Kidney tubule cell (primary cell): ENCODE data around the gene PRB3.

Source experiments
- DNase-seq: peaks from one replicate; pipeline ENCODE4 v3.0.0-alpha.2; 2018; ENCODE audit warnings: low spot score

PRB3 gene

DNA sequence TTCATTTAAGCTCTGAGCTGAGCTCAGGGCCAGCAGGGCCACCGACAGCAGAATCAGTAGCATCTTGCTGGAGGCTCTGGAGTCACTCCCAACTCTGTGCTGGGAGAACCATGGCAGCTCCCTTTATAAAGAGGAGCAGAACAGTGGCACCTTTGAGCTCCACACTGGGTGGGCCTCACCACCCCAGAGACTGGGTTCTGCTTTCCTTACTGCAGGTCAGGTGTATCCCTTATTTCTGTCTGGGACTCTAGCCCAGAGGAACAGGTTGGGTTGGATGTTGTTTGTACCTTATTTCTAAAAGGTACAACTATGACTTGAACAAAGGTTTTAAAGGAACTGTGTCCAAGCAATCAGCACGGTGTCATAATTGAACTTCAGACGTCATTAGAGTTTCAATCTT, at the start of gene PRB3:
Gene PRB3 (minus strand): TSS at position 101 of the 400 bp plus-strand sequence. CDS start 38 bp downstream, at position 63.
- DNase-seq = no peak

DNA sequence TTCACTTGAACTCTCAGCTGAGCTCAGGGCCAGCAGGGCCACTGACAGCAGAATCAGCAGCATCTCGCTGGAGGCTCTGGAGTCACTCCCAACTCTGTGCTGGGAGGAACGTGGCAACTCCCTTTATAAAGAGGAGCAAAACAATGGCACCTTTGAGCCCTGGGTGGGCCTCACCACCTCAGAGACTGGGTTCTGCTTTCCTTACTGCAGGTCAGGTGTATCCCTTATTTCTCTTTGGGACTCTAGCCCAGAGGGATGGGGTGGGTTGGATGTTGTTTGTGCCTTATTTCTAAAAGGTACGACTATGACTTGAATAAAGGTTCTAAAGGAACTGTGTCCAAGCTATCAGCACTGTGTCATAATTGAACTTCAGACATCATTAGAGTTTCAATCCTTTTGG, 40.8 kb upstream of the PRB3 start, which contains the start of gene PRB4:
Gene PRB4 (minus strand): TSS at position 101 of the 400 bp plus-strand sequence. CDS start 38 bp downstream, at position 63.
- no peak for DNase-seq

DNA sequence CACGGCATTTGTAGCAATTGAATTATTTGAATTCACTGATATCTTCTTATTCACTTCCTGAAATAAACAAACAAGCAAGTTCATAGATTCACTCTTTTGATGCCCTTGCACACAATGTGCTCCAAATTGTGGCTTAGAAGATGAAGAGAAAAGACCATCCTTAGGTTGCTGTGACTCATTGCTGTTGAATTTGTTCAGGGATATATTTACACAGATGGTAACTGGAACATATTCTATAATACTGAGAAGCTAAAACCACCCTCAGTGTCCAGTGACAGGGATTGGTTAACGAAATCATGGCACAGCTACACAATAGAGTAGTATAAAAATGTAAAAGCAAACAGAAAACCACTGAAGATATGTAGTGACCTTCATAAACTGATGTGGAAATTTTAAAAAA, 37.6 kb upstream of the PRB3 start:
- no peak for DNase-seq

DNA sequence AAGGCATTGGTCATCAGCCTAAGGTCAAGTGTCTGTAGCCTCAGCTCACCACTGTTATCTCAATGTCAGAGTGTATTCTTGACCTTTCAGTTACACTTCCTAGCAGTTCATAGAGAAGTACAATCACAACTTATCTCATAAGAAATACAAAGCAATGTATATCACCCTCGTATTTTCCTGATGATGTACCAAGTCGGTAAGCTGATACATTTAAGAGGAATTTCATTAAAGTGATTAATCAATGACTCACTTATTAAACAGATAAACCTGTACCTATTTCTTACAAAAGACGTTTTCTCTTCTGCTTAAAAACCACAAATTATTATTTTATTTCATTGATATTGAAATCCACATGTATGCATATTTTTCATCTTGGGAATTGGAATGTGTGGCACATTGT, 3.9 kb upstream of the PRB3 start:
- DNase-seq = no peak

DNA sequence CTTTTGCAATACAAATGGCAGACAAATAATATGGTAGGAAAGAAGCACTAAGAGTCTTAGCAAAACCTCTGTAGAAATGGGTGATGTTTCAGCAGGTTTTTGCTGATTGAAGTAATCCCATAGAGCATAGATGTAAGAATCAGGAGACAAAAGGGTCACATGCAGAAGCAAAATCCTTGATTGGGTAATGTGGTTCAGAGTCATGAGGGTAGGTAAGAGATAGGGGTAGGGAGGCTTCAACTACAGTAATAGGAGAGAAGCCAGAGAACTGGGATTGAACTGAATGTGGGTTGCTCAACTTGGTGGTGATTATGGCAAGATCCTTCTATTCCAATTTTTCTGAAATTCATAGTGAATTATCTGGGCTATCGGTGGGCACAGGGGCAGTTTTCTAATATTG, 5.0 kb downstream of the PRB3 start:
- no peak for DNase-seq

DNA sequence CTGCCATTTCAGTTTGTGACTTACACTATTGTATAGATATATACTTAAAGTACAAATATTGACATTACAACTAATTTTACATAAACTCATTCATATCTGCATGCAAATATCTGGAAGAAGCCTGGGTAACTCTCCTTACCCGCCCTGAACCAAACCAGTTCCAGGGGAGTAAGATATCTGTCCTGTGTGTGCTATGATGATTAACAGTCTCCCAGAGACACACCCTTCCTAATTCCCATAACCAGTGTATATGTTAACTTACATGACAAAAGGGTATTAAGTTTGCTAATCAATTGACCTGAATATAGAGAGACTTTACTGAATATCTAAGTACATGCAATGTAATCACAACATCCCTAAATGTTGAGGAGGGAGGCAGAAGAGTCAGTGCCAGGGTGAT, 23.0 kb downstream of the PRB3 start:
- DNase-seq = no peak

DNA sequence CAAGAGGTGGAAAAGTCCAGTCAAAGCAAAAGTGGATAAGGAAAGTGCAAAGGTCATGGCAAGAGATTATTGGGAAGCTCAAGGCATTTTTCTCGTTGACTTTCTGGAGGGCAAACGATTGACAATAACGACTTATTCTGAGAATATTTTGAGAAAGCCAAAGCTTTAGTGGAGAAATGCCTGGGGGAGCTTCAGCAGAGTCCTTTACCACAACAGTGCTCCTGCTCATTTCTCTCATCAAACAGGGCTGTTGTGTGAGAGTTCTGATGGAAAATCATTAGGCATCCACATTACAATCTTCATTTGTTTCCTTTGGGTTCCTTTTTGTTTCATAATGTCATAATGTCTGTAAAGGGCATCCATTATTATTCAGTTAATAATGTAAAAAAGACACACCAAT, 26.9 kb downstream of the PRB3 start:
- DNase-seq = no peak

DNA sequence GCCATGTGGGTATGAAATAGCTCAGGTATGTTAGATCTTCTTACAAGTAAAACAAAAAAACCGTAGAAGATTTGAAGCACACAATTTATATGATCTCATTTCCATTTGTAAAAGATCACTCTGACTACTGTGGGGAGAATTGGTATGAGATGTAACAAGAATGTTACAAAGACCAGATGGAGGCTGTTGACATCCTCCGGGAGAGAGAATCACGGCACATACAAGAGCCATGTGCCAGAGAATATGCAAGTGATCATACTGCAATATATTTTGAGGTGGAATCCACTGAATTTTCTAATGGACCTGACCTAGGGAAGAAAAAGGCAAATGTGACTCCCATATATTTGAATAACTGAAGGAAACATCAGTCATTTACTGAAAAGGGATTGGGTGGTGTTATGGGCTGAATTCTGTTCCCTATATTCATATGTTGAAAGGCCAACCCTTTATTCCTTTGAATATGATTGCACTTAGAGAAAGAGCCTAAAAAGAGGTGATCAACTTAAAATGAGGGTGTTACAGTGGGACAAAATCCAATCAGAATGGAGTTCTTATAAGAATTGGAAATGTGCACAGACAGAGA, 29.1 kb downstream of the PRB3 start:
- no peak for DNase-seq

DNA sequence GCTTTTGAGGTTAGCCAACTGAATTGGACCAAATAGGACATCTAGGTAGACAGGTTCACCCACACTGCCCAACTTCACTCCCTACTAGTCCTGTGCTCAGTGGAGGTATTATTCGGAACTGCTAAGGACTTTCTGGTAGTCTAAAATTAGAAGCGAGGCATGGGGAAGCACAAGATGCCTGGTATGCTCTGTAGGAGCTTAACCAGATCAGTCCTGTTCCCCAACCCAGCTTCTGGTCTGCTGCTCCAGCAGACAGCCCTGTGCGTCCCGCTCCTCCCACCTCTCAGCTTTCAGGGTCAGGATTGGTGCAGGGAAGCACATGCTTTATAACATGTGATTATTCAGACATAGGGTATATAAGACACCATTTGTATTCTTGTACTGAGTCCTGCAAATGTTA, 31.2 kb downstream of the PRB3 start:
- no peak for DNase-seq

DNA sequence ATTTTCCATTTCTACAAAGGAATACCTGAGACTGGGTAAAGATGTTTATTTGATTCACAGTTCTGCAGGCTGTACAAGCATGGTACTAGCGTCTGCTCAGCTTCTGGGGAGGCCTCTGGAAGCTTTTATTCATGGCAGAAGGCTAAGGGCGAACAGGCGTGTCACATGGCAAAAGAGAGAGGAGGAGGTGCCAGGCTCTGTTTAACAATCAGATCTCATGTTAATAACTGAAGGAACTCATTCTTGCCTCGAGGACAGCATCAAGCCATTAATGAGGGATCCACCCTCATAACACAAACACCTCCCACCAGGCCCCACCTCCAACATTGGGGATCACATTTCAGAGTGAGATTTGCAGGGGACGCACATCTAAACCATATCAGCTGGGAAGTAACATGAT, 36.0 kb downstream of the PRB3 start:
- no peak for DNase-seq

DNA sequence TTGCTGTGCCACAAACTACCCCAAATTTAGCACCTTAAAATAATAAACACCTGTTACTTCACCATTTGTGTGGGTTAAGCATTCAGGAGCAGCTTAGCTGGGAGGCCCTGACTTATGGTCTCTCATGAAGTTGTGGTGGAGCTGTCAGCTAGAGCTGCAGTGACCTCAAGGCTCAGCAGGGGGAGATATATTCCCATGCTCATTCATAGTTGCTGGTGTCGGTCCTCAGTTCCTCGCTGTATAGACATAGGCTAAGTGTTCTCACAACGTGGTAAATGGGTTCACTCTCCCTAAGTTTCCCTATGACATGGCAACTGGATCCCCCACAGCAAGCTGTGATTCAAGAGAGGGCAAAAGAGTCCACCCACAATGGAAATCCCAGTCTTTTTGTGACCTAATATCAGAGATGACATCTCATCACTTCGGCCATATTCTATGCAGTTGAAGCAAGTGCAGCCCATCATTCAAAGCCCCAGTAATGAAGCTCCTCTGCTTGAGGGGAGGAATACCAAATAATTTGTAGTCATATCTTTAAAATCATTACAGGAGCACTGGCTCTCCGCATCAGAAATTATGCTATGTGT, 41.1 kb downstream of the PRB3 start:
- peak; percentile 50 for DNase-seq

DNA sequence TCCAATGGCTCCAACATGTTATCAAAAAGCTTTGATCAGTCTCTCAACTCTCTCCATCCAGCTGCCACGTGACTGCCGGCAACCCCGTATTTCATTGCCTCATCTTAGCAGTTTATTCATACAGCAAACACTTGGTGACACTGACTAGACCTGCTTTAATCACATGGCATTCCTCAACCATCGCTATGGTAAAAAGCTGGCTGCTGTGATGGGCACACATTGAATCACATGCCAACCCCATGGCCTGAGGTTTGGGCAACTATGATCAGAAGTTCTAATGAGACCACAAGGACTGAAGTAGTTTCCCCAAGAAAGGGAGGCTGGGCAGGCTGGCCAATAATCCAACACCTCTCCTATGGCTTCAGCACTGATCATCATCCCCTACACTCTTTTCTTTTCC, 42.1 kb downstream of the PRB3 start:
- no peak for DNase-seq
